Mammary epithelial cell (primary cell): Measurements from ENCODE around the gene CLTB.

Experiments used
- CTCF ChIP-seq, 2 donors: IDR thresholded peaks in 1 of 2; conservative IDR thresholded peaks in 1 of 2; 2 replicates each; pipeline ENCODE4 v1.5.1; 2011 to 2012; ENCODE audit warnings: inconsistent platforms in 2 of 2, low read length in 2 of 2, mild to moderate bottlenecking in 2 of 2, control low read depth in 1 of 2, low read depth in 1 of 2; ENCODE audit not compliant: insufficient read depth in 1 of 2; ENCODE audit errors: extremely low read depth in 1 of 2
- EZH2 ChIP-seq: IDR thresholded peaks from 2 replicates; pipeline ENCODE4 v1.6.1; 2012; ENCODE audit warnings: low read length, inconsistent platforms, borderline replicate concordance

- TF ChIP-seq CTCF (conservative IDR thresholded peaks at IDR 0.05 in 1 of 2, IDR thresholded peaks at IDR 0.05 in 1 of 2; ENCODE audit: extremely low read depth in 1 of 2, insufficient read depth in 1 of 2, low read depth in 1 of 2, low read length in 2 of 2) (no peak), EZH2 (no peak)
These were observed 50.0 kb downstream of the CLTB start for GRCh38 chr5:176366232-176366894.
